GM10847 (cell line): Measurements from ENCODE around the gene SIK3.

Experiments
- POLR2A ChIP-seq: IDR thresholded peaks from 2 replicates; pipeline ENCODE4 v1.6.1; 2011; ENCODE audit not compliant: insufficient read length; ENCODE audit errors: extremely low read depth

SIK3 gene

GRCh38 chr11:116856423-116856822, 241.8 kb downstream of the SIK3 start:
- no peak for TF ChIP-seq POLR2A

GRCh38 chr11:116855413-116855812, 242.8 kb downstream of the SIK3 start:
- no peak for TF ChIP-seq POLR2A

GRCh38 chr11:116853461-116854073, 244.7 kb downstream of the SIK3 start:
- no peak for TF ChIP-seq POLR2A

GRCh38 chr11:116852261-116853031, 245.8 kb downstream of the SIK3 start:
- TF ChIP-seq POLR2A: no peak

- TF ChIP-seq POLR2A: no peak
Observed at GRCh38 chr11:116851626-116852025, 246.6 kb downstream of the SIK3 start.

- TF ChIP-seq POLR2A: no peak
Observed at GRCh38 chr11:116849486-116849885, 248.7 kb downstream of the SIK3 start.

GRCh38 chr11:116849060-116849459, 249.2 kb downstream of the SIK3 start:
- no peak for TF ChIP-seq POLR2A

- no peak for TF ChIP-seq POLR2A
Observed at GRCh38 chr11:116847612-116848011, 250.6 kb downstream of the SIK3 start.

GRCh38 chr11:116844722-116845121, 253.5 kb downstream of the SIK3 start:
- TF ChIP-seq POLR2A: no peak

GRCh38 chr11:116843661-116844060, 254.6 kb downstream of the SIK3 start:
- TF ChIP-seq POLR2A: no peak

- TF ChIP-seq POLR2A: no peak
Observed at GRCh38 chr11:116842909-116843308, 255.3 kb downstream of the SIK3 start.

- no peak for TF ChIP-seq POLR2A
Observed at GRCh38 chr11:116842117-116842516, 256.1 kb downstream of the SIK3 start.

GRCh38 chr11:116840746-116841296, 257.4 kb downstream of the SIK3 start:
- TF ChIP-seq POLR2A: no peak

GRCh38 chr11:116840224-116840745, 257.9 kb downstream of the SIK3 start:
- no peak for TF ChIP-seq POLR2A

GRCh38 chr11:116838321-116839084, 259.7 kb downstream of the SIK3 start:
- TF ChIP-seq POLR2A: no peak
